ENCODE measurements around the gene LY6G6C. TPM values are rescaled to one million over a fixed set of nuclear protein-coding genes. Genes with fewer than 3 reads are reported as not detected.

Gene LY6G6C
- total and polyA plus RNA-seq, 7 experiments from 2014 or later, result 1.2 TPM; not detected in 6

DNA sequence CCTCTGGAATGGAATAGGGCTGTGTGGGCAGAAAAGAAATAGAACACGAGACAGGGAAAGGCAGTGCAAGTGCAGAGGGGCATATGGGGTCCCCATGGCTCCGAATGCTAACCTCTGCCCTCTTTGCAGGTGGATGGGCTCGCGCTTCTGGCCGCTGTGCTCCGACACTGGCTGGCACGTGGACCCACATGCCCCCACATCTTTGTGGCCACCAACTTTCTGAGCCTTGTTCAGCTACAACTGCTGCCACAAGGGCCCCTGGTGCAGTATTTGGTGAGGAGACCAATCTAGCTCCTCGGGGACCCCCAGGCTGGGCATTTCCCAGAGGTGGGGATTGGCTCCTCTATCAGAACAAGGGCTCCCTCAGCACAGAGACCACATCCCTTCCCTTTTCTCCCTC is 39.8 kb upstream of the LY6G6C start:
- no peak overlapping the region for H3K27ac ChIP-seq (ENCODE audit: low read depth, low read length)
- no peaks in the 10 kb centered on the region for H3K36me3 ChIP-seq (ENCODE audit: control insufficient read depth in 2 of 3, insufficient read depth in 3 of 3, low read length in 3 of 3)
- ChIA-PET CTCF (interaction anchor here (0.5 kb wide), 1 partner anchor 25 kb away, joined by 3 read pairs; no protein-coding TSS in a partner anchor), POLR2A (interaction anchor here (0.6 kb wide), 1 partner anchor 107 kb away, joined by 3 read pairs; no protein-coding TSS in a partner anchor)
- Mint-ChIP-seq H3K4me3 (no peak overlapping the region), H3K36me3 (peaks cover 0 to 19% (median 11%) of the 10 kb centered on the region in 5 donors), H3K4me1 (peaks cover 0 to 16% (median 5%) of the 10 kb centered on the region in 7 donors), H3K9me3 (no peaks in the 10 kb centered on the region), H3K27ac (peak overlapping the region in 1 of 9 donors; percentile 8), H3K27me3 (no peaks in the 10 kb centered on the region)
- H3K4me1 ChIP-seq (ENCODE audit: control insufficient read depth in 2 of 2, insufficient read depth in 2 of 2, low read length in 2 of 2), result no peaks in the 10 kb centered on the region
- no peak for ATAC-seq
- H3K4me3 ChIP-seq (ENCODE audit: low read length), result no peak overlapping the region
- no peaks in the 10 kb centered on the region for H3K27me3 ChIP-seq (ENCODE audit: control insufficient read depth in 2 of 2, insufficient read depth in 2 of 2, low read length in 2 of 2)
- intact Hi-C loops (cut with micrococcal nuclease), result no loop called here
- no peaks in the 10 kb centered on the region for H3K9me3 ChIP-seq (ENCODE audit: control insufficient read depth in 2 of 3, low read length in 3 of 3)
- DNase-seq, result no peak

DNA sequence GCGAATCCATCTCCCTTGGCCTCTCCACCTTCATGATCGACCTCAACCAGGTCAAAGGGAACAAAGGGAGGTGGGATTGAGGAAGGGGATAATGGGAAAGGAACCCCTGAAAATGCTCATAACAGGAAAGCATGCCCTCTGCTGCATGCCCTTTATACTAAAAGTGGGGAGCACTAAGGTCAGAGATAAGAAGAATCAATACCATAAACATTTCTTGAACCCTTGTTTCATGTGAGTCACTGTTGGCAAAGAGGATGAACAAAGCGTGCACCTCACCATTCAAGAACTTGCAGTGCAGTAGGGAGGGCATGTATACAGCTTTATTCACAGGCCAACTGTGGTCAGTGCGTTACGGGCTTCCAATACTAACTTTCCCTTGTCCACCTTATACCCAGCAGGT is 39.2 kb upstream of the LY6G6C start:
- DNase-seq (no peak), ATAC-seq (no peak)
- Histone ChIP-seq H3K4me1 (ENCODE audit: control insufficient read depth in 2 of 2, insufficient read depth in 2 of 2, low read length in 2 of 2) (no peaks in the 10 kb centered on the region), H3K36me3 (ENCODE audit: control insufficient read depth in 2 of 3, insufficient read depth in 3 of 3, low read length in 3 of 3) (no peaks in the 10 kb centered on the region), H3K4me3 (ENCODE audit: low read length) (no peak overlapping the region), H3K27me3 (ENCODE audit: control insufficient read depth in 2 of 2, insufficient read depth in 2 of 2, low read length in 2 of 2) (no peaks in the 10 kb centered on the region), H3K27ac (ENCODE audit: low read depth, low read length) (no peak overlapping the region), H3K9me3 (ENCODE audit: control insufficient read depth in 2 of 3, low read length in 3 of 3) (no peaks in the 10 kb centered on the region)
- no peaks in the 10 kb centered on the region for H3K9me3 Mint-ChIP-seq
- POLR2A ChIA-PET, result no interaction called here
- intact Hi-C loops (cut with micrococcal nuclease), result no loop called here
- H3K4me3 Mint-ChIP-seq, result no peak overlapping the region
- CTCF ChIA-PET, result interaction anchor here (0.5 kb wide), 1 partner anchor 26 kb away, joined by 3 read pairs; no protein-coding TSS in a partner anchor
- H3K27ac Mint-ChIP-seq, result peak overlapping the region in 2 of 9 donors; percentile 2 to 8
- H3K36me3 Mint-ChIP-seq, result peaks cover 0 to 19% (median 11%) of the 10 kb centered on the region in 5 donors
- peaks cover 0 to 16% (median 5%) of the 10 kb centered on the region in 7 donors for H3K4me1 Mint-ChIP-seq
- H3K27me3 Mint-ChIP-seq, result no peaks in the 10 kb centered on the region

DNA sequence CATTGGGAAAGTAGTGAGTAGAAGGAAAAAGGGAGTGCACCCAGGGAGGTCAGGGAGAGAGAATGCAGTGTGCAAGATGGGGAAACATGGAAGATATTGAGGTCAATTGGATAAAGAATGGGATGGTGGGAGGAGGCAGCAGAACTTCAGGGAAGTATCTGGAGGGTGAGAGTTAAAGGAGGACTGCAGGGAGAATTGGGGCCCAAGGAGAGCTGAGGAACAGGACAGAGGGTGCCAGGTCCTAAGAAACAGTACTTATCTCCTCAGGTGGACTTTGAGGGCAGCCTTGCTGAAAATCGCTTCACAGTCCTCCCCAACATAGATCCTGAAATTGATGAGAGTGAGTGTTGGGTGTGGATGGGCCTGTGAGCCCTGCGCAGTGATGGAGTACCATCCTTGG is 36.7 kb upstream of the LY6G6C start:
- DNase-seq (no peak), ATAC-seq (no peak)
- H3K9me3 ChIP-seq (ENCODE audit: control insufficient read depth in 2 of 3, low read length in 3 of 3), result no peaks in the 10 kb centered on the region
- H3K27ac ChIP-seq (ENCODE audit: low read depth, low read length), result no peak overlapping the region
- no peaks in the 10 kb centered on the region for H3K27me3 ChIP-seq (ENCODE audit: control insufficient read depth in 2 of 2, insufficient read depth in 2 of 2, low read length in 2 of 2)
- no peak overlapping the region for H3K4me3 ChIP-seq (ENCODE audit: low read length)
- intact Hi-C loops (cut with micrococcal nuclease), result no loop called here
- Mint-ChIP-seq H3K4me1 (peaks cover 0 to 12% (median 3%) of the 10 kb centered on the region in 7 donors), H3K27ac (no peak overlapping the region), H3K9me3 (no peaks in the 10 kb centered on the region), H3K36me3 (peaks cover 0 to 19% (median 11%) of the 10 kb centered on the region in 5 donors), H3K27me3 (no peaks in the 10 kb centered on the region), H3K4me3 (peak overlapping the region in 1 of 10 donors; percentile 49)
- ChIA-PET CTCF (interaction anchor here (0.9 to 1.5 kb wide), 2 partner anchors 11 to 13 kb away, joined by 4 to 6 read pairs; no protein-coding TSS in a partner anchor), POLR2A (interaction anchor here (1.1 kb wide), 1 partner anchor 49 kb away, joined by 3 read pairs; the partner anchor contains the start of gene LSM2)
- no peaks in the 10 kb centered on the region for H3K36me3 ChIP-seq (ENCODE audit: control insufficient read depth in 2 of 3, insufficient read depth in 3 of 3, low read length in 3 of 3)
- no peaks in the 10 kb centered on the region for H3K4me1 ChIP-seq (ENCODE audit: control insufficient read depth in 2 of 2, insufficient read depth in 2 of 2, low read length in 2 of 2)

DNA sequence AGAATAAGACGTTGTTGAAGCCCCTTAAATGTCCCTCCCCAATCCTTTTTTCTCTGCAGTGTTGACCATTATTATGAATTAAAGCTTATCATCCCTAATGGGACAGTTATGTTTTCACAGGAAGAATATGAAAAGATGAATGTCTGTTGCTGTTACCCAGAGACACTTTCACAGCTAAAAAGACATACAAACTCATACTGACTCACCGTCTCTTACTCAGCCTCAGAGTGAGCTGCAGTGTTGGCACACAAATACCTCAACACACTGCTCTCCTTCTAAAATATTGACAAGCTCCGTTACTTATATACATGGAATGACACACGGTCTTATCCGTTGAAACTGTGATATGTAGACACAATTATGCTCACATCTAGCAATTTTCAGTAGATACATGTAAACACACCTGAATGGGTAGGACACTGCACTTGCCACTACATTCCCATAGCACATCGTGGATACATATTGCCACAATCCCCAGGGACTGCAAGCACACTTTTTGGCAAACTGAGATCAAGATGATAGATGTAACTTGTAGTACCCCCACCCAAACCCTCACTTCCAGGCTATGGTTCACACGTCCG is 31.3 kb upstream of the LY6G6C start:
- Mint-ChIP-seq H3K4me3 (no peak overlapping the region), H3K9me3 (no peaks in the 10 kb centered on the region), H3K4me1 (peaks cover 0 to 6% (median 0%) of the 10 kb centered on the region in 7 donors), H3K27me3 (no peaks in the 10 kb centered on the region), H3K36me3 (peaks cover 0 to 7% (median 0%) of the 10 kb centered on the region in 5 donors), H3K27ac (no peak overlapping the region)
- ChIA-PET CTCF (interaction anchor here (0.5 kb wide), 1 partner anchor 1722 kb away, joined by 3 read pairs; no protein-coding TSS in a partner anchor), POLR2A (interaction anchor here (1.2 kb wide), 1 partner anchor 21 kb away, joined by 5 read pairs; no protein-coding TSS in a partner anchor)
- no peak for ATAC-seq
- Histone ChIP-seq H3K9me3 (ENCODE audit: control insufficient read depth in 2 of 3, low read length in 3 of 3) (no peaks in the 10 kb centered on the region), H3K4me1 (ENCODE audit: control insufficient read depth in 2 of 2, insufficient read depth in 2 of 2, low read length in 2 of 2) (no peaks in the 10 kb centered on the region), H3K27me3 (ENCODE audit: control insufficient read depth in 2 of 2, insufficient read depth in 2 of 2, low read length in 2 of 2) (no peaks in the 10 kb centered on the region), H3K27ac (ENCODE audit: low read depth, low read length) (no peak overlapping the region), H3K36me3 (ENCODE audit: control insufficient read depth in 2 of 3, insufficient read depth in 3 of 3, low read length in 3 of 3) (no peaks in the 10 kb centered on the region), H3K4me3 (ENCODE audit: low read length) (no peak overlapping the region)
- intact Hi-C loops (cut with micrococcal nuclease), result no loop called here
- no peak for DNase-seq

DNA sequence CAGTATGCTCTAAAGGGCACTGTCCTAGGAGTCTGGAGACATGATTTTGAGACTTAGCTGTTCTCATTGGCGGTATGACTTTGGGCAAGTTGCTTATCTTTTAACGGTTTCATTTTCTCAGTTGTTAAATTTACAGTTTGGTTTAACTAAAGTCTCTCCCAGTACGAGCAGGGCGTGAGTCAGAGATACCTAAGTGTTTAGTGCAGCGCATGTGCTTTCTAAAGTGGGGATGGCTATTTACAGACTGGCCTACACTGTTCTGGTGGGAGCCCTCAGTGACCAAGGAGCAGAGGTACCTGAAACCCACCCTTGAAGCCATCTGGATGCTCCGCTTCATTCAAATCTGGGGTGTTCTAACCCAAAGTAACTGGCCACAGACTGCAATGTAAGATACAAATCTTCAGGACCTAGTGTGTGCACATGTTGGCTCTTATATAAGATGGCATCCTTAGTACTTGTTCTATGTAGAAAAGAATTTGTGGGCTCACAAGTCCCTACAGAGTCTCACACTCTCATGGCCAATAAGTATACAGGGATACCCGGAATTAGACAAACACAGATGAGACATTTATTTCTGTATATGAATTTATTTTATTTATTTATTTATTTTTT is 29.0 kb upstream of the LY6G6C start:
- ChIA-PET POLR2A (interaction anchor here (1.0 kb wide), 1 partner anchor 56 kb away, joined by 3 read pairs; the partner anchor contains the start of gene LSM2), CTCF (no interaction called here)
- H3K36me3 Mint-ChIP-seq, result peaks cover 0 to 12% (median 0%) of the 10 kb centered on the region in 5 donors

DNA sequence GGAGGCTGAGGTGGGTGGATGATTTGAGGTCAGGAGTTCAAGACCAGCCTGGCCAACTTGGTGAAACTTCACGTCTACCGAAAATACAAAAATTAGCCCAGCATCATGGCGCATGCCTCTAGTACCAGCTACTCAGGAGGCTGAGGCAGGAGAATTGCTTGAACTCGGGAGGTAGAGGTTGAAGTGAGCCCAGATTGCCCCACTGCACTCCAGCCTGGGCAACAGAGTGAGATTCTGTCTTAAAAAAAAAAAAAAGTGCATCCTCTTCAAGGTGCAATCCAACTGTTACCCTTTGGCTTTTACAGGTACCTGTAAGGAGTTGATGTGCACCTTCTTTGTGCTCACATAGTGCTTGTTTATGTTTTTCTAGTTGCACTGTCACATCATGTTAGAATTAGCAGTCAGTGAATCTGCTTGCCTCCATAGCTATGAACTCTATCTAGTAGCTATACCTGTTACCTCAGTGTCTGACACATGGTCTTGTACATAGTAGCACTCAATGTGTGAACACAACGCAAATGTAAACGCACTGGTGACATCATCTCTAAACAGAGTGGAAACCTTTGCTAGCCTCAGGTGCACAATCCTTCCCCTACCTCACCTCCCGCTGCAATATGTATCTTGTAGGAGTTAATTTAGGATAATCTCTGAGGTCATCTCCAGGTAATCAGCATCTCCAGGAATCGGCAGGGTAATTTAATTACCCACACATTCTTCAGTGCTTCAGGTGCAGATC is 27.9 kb upstream of the LY6G6C start:
- peaks cover 0 to 10% (median 0%) of the 10 kb centered on the region in 7 donors for H3K4me1 Mint-ChIP-seq
- Histone ChIP-seq H3K4me1 (ENCODE audit: control insufficient read depth in 2 of 2, insufficient read depth in 2 of 2, low read length in 2 of 2) (no peaks in the 10 kb centered on the region), H3K27ac (ENCODE audit: low read depth, low read length) (no peak overlapping the region), H3K4me3 (ENCODE audit: low read length) (no peak overlapping the region), H3K36me3 (ENCODE audit: control insufficient read depth in 2 of 3, insufficient read depth in 3 of 3, low read length in 3 of 3) (no peaks in the 10 kb centered on the region), H3K9me3 (ENCODE audit: control insufficient read depth in 2 of 3, low read length in 3 of 3) (no peaks in the 10 kb centered on the region), H3K27me3 (ENCODE audit: control insufficient read depth in 2 of 2, insufficient read depth in 2 of 2, low read length in 2 of 2) (no peaks in the 10 kb centered on the region)
- intact Hi-C loops (cut with micrococcal nuclease), result no loop called here
- H3K27me3 Mint-ChIP-seq, result no peaks in the 10 kb centered on the region
- peaks cover 0 to 2% (median 0%) of the 10 kb centered on the region in 11 donors for H3K9me3 Mint-ChIP-seq
- ChIA-PET CTCF (no interaction called here), POLR2A (interaction anchor here (1.0 kb wide), 1 partner anchor 57 kb away, joined by 3 read pairs; the partner anchor contains the start of gene LSM2)
- ATAC-seq, result no peak
- no peak overlapping the region for H3K27ac Mint-ChIP-seq
- no peak for DNase-seq
- H3K36me3 Mint-ChIP-seq, result peaks cover 0 to 17% (median 0%) of the 10 kb centered on the region in 5 donors
- H3K4me3 Mint-ChIP-seq, result peak overlapping the region in 1 of 10 donors; percentile 17

More for the DNA sequence above, 29.0 kb upstream of the LY6G6C start:
- Histone ChIP-seq H3K27me3 (ENCODE audit: control insufficient read depth in 2 of 2, insufficient read depth in 2 of 2, low read length in 2 of 2) (no peaks in the 10 kb centered on the region), H3K9me3 (ENCODE audit: control insufficient read depth in 2 of 3, low read length in 3 of 3) (no peaks in the 10 kb centered on the region), H3K4me3 (ENCODE audit: low read length) (no peak overlapping the region), H3K4me1 (ENCODE audit: control insufficient read depth in 2 of 2, insufficient read depth in 2 of 2, low read length in 2 of 2) (no peaks in the 10 kb centered on the region), H3K27ac (ENCODE audit: low read depth, low read length) (no peak overlapping the region), H3K36me3 (ENCODE audit: control insufficient read depth in 2 of 3, insufficient read depth in 3 of 3, low read length in 3 of 3) (no peaks in the 10 kb centered on the region)
- Mint-ChIP-seq H3K4me1 (peaks cover 0 to 9% (median 0%) of the 10 kb centered on the region in 7 donors), H3K9me3 (peaks cover 0 to 2% (median 0%) of the 10 kb centered on the region in 11 donors), H3K27me3 (no peaks in the 10 kb centered on the region), H3K27ac (no peak overlapping the region), H3K4me3 (no peak overlapping the region)
- DNase-seq, result no peak
- intact Hi-C loops (cut with micrococcal nuclease), result no loop called here
- ATAC-seq, result no peak

Data from naive thymus-derived CD4-positive, alpha-beta T cell (primary cell).